GM12872 (cell line): ENCODE data around the gene ANK3.

Source experiments
- CTCF ChIP-seq: IDR thresholded peaks from 3 replicates; pipeline ENCODE4 v1.5.1; 2011; ENCODE audit warnings: low read depth, mild to moderate bottlenecking, low read length, moderate library complexity; ENCODE audit not compliant: insufficient read depth

The ANK3 gene

GRCh38 chr10:60352105-60352504, 37.6 kb downstream of the ANK3 start:
- TF ChIP-seq CTCF: no peak

DNA sequence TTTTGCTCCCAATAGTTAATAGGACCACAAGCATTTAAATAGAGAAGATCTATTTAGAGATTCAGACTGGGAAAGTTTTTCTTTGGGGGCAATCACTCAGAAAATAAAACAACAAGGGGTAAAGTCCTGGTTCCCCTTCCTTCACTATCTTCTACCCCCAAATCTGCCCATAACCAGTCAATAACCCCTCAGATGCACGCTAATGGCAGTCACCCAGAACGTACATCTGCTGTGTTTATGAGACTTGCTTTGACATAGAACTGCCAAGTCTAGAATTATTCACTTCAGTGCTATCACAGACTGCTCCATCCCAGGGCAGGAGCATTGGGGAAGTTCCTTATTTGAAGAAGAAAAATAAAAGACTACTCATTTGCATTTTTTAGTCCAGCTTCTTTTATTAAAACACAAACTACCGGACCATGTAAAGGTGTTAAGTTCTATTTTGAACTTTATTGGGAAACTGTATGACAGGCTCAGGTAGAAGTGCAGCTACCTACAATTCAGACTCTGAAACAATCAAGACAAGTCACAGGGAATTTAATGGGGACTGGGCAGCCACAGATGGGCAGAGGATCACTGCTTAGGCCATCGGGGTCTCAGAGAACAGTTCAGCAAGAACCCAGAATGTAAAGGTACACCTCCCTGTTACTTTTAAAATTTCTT, 38.4 kb downstream of the ANK3 start:
- no peak for TF ChIP-seq CTCF

- TF ChIP-seq CTCF: no peak
Observed at GRCh38 chr10:60350400-60350799, 39.3 kb downstream of the ANK3 start.

DNA sequence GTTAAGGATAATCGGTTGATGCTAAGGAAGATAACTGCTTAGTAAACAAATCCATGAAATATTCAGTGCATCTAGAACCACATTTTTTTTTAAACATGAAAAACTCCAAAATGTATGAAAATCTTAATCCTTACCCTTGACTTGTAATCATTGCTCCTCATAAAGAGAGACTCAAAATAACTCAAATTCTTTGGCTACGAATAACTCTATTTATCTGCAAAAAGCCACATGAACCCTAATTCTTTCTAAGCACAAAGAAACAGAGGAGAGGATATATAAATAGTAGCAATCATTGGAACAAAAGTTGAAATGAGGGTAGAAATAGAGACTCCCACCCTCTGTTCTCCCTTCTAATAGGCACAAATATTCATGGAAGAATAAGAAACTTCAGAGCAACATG, 40.2 kb downstream of the ANK3 start:
- TF ChIP-seq CTCF: no peak

- no peak for TF ChIP-seq CTCF
Observed at GRCh38 chr10:60348982-60349381, 40.7 kb downstream of the ANK3 start.

DNA sequence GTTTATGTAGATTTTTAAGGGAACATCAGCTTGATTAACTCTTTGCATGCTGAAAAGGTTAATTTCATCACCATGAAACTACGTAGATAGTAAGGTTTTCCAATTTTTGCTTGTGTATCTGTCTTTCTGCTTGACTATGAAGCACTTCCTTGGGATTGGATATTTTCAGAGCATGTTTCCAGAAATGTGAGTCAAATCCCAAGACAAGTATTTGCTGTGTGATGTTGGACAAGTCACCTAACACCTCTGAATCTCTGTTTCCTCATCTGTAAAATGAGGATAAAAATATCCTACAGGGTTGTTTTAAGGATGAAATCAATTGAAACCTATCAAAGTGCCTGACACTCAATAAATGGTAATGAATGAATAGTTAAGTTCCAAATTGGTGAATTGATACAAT, 42.4 kb downstream of the ANK3 start:
- no peak for TF ChIP-seq CTCF

GRCh38 chr10:60346661-60347060, 43.0 kb downstream of the ANK3 start:
- TF ChIP-seq CTCF: no peak
